Esophagus muscularis mucosa (tissue), 4 donors: ENCODE results near the gene PCDHB6.

Source experiments
- CTCF ChIP-seq, 3 experiments: fragments of 200-600 bp in 2 of 3; fragments of 450-650 bp in 1 of 3; sonication (generic) in 2 of 3; IDR thresholded peaks; one replicate each; pipeline ENCODE4 v1.5.1; 2017 to 2019; ENCODE audit warnings: antibody characterized with exemption in 3 of 3, mild to moderate bottlenecking in 2 of 3, moderate library complexity in 1 of 3
- EP300 ChIP-seq: sonication (generic); formaldehyde crosslinking; IDR thresholded peaks from one replicate; pipeline ENCODE4 v1.6.1; 2017; ENCODE audit warnings: antibody characterized with exemption
- POLR2A ChIP-seq: fragments of 450-650 bp; IDR thresholded peaks from one replicate; pipeline ENCODE4 v1.6.1; 2017; ENCODE audit warnings: antibody characterized with exemption, moderate library complexity, mild to moderate bottlenecking, low read depth
- POLR2AphosphoS5 ChIP-seq, 2 donors: sonication (generic); formaldehyde crosslinking; IDR thresholded peaks; one replicate each; pipeline ENCODE4 v1.6.1; 2017; ENCODE audit warnings: antibody characterized with exemption in 2 of 2

- TF ChIP-seq EP300 (no peak), CTCF (IDR thresholded peaks at IDR 0.05) (no peak), POLR2AphosphoS5 (IDR thresholded peaks at IDR 0.05) (no peak), POLR2A (no peak)
These were observed 551 bp downstream of the PCDHB6 start for GRCh38 chr5:141150224-141150992.
